NCI-H2171 (cell line): ENCODE data around the gene SCN1B.
A peak's percentile ranks its signal among the peaks of the same experiment; 100 is the strongest.
"Not testable (repeated sequence)": the region's sequence is repeated elsewhere in the genome, so short reads cannot be mapped to it uniquely, and the experiment has no call there.

Experiments
- DNase-seq: peaks from one replicate; lab custom pipeline; 2025; lab: John Stamatoyannopoulos, UW

Gene SCN1B

DNA sequence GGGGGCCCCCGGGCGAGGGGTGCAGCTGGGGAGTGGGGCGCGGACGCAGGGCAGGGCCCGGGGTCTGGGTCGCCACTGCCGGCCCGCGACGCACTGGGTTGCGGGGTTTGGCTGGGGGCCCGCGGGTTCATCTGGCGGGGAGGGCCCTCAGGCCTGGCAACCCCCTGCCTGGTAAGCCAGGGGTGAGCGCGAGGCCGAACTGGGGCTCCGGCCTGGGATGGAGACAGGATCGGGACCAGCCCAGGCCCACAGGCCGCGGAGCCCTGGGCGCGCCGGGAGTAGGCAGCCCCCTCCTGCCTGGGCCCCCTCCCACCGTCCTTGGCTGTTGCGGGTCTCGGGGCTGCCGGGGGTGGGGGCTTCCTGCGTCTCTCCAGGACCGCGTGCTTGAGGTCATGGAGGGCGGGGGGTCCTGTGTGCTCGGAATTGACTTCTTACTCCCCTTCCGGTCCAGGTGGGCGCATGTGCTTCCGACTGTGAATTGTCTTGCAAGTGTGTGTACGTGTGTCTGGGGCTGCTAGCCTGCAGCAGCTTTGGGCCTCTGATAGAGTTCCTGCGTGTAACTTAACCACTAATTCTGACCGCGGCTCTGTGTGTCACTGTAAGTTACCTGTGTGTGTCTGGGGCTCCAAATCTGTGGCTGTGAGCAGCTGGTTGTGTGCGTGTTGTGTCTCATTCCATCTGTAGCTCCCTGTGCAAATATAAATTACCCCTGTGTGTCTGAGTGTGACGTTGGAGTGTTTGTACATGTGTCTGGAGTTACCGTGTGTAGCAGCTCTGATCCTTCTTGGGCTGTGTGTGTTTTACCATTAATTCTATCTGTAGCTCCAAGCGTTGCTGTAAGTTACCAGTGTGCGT is 29.4 kb upstream of the SCN1B start:
- peak; percentile 35 for DNase-seq

DNA sequence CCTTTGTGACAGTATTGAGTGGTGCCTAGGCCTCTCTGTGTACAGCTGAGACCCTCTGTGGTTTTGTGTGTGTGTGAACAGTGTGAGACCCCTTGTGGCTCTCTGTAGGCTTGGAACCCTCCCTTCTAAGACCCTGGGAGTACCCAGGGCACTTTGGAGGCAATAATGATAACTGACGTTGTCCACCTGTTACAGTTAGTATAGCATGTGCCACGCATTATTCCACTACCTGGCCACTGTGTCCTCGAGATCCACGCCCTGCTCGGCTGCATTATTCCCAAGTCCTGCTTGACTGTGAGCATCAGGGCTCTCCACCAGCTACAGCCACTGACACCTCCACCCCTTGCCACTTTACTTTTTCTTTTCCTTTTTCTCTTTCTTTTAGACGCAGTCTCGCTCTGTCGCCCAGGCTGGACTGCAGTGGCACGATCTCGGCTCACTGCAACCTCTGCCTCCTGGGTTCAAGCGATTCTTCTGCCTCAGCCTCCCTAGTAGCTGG is 28.2 kb upstream of the SCN1B start:
- no peak for DNase-seq

DNA sequence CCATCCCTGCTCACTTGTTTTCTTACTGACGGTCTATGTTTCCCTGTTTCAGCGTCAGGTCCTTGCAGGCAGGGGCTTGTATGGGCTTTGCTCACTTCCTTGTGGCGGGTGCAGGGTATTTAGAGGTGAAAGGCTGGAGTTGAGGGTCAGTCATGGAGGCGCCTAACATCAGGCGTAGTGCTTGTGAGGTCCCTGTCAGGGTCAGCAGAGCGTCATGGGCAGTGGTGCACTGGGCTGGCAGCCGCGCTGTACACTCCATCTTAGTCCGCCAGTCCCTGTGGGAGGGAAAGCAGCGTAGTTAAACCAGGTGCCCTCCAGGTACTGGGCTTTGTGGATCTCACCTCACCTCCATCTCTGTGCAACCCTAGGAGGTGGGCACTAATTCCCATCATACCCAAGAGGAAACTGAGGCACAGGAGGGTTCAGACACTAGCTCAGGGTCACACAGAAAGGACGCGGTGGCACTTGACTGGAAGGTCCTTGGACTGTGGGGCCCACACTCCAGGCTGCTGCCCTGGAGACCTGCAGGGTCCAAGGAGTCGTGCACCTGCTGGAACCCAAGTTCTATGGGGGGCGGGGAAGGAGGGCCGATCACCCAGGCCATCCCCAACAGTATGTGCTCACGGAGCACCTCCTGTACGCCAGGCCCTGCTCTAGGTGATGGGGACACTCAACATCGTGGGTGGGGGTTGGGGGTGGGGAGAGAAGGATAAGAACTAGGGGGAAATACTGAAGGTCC is 25.6 kb upstream of the SCN1B start:
- DNase-seq = no peak

DNA sequence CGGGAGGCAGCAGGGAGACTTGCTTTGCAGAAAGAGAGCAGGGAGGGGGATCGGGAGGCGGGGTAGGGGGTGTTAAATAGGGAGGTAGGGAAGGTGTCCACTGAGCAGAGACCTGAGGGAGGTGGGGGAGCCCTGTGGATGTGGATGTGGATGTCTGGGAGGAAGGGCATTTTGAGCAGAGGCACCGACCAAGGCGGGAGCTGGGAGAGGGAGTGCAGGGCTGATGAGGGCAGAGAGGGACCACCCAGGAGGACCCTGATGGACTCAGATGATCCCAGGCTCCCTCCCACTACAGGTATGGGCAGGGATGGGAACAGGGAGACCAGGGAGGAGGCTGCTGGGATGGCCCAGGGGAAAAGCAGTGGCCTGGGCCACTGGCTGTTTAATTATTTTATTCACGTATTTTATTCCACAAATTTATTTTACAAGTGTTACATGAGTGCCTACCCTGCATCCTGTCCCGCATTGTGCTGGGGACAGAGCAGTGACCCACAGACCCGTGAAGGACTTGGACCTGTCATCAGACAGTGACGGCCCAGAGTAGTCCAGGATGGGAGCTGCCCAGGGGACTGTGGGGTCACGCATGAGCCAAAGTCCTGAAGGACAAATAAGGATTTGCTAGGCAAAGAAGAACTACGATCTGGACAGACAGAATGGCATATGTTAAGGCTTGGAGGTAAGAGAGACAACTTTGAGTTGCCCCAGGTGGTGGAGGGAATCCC is 24.9 kb upstream of the SCN1B start:
- no peak for DNase-seq

DNA sequence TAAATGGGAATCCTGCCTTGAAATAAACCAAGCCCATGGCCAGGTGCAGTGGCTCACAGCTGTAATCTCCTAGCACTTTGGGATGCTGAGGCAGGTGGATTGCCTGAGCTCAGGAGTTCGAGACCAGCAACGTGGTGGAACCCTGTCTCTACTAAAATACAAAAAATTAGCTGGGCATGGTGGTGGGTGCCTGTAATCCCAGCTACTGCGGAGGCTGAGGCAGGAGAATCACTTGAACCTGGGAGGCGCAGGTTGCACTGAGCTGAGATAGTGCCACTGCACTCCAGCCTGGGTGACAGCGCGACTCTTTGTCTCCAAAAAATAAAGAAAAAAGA is 24.3 kb upstream of the SCN1B start:
- DNase-seq = not testable (repeated sequence)

DNA sequence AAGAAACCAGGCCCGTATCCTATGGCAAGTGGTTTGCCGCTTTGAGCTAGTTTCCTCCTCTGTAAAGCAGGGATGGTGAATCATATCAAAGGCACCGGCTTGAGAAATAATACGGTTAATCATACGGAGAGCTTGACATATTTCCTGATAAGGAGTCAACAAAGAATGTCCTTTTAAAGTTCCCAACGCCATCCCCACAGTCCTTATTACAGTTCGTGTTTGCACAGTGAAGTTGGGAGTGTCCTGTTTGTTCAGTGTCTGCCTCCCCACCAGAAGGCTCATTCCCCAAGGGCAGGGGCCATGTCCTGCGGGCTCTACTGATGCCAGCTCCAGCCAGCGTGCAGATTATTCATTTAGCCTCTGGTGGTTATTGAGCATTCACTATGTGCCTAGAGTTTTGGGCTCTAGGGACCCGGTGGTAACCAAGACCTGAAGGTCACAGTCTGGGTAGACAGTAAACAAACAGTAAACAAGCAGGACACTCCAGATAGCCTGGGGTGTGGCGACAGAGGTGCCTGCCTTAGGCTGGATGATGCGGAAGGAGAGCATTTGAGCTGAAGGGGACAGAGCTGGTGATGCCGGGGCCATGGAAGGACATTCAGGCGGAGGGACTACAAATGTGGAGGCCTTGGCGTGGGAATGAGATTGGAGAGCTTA is 23.8 kb upstream of the SCN1B start:
- DNase-seq = no peak

DNA sequence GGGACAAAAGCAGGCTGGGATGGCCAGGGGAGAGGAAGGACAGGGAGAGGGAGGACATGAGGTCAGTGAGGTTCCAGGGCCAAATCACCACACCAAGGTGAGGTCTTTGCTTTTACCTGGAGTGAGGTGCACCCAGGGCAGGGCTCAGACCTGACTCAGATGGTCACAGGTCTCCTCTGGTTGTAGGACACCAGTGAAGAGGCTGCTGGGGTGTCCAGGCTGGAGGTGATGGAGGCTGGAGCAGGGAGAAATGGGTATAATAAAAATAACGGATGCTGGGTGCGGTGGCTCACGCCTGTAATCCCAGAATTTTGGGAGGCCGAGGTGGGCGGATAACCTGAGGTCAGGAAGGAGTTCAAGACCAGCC is 23.3 kb upstream of the SCN1B start:
- no peak for DNase-seq

DNA sequence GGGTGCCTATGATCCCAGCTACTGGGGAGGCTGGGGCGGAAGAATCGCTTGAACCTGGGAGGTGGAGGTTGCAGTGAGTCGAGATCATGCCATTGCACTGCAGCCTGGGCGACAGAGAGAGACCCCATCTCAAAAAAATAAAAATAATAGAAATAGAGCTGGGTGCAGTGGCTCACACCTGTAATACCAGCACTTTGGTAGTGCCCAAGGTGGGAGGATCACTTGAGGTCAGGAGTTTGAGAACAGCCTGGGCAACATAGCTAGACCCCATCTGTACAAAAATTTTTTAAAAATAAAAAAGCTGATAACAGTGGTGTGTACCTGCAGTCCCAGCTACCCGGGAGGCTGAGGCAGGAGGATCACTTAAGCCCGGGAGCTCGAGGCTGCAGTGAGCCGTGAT is 22.8 kb upstream of the SCN1B start:
- DNase-seq = not testable (repeated sequence)

DNA sequence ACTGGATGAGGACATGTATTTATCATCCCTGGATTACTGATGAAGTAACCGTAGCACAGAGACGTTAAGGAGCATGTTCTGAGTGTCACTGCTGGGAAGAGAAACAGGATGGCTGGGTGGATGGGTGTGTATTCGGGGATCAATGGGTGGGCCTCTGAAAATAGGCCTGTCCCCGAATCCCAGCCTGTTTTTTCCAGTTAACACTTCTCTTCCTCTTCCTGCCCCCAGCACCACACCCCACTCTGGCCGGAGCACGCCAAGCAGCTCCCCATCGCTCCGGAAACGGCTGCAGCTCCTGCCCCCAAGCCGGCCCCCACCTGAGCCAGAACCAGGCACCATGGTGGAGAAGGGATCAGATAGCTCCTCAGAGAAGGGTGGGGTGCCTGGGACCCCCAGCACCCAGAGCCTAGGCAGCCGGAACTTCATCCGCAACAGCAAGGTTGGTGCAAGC is 21.4 kb upstream of the SCN1B start:
- DNase-seq = no peak

DNA sequence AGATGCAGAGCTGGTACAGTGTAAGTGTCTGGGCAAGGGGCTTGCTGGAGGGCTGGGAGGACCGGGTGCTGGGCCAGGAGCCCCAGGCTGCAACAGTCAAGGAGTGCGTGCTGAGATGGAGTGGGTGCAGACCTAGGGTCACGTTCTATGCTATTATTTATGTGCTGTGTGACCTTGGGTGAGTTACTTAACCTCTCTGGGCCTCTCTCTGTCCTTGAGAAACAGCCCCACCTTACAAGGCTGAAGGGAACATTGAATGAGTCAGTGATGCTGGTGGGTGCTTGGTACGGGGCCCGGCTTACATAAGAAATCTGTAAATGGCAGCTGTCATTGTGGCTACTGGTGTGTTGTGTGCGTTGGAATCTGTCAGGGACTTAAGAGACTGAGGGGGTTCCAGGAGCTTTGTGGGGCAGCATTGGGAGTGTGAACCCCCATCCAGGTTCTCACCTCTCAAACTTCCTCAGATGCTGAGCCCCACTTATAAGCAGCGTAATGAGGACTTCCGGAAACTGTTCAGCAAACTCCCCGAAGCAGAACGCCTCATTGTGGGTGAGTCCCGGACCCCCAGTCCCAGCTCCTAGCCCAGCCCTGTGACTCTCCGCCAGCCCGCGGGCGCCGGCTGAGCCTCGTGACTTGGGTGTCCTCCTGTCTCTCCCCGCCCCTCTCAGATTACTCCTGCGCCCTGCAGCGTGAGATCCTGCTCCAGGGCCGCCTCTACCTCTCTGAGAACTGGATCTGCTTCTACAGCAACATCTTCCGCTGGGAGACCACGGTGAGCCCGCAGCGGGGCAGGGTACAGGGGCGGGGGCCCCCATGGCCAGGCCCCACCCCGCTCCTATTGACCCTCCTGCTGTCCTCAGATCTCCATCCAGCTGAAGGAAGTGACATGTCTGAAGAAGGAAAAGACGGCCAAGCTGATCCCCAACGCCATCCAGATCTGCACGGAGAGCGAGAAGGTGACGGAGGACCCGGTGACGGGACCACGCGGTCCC is 20.6 kb upstream of the SCN1B start:
- no peak for DNase-seq

DNA sequence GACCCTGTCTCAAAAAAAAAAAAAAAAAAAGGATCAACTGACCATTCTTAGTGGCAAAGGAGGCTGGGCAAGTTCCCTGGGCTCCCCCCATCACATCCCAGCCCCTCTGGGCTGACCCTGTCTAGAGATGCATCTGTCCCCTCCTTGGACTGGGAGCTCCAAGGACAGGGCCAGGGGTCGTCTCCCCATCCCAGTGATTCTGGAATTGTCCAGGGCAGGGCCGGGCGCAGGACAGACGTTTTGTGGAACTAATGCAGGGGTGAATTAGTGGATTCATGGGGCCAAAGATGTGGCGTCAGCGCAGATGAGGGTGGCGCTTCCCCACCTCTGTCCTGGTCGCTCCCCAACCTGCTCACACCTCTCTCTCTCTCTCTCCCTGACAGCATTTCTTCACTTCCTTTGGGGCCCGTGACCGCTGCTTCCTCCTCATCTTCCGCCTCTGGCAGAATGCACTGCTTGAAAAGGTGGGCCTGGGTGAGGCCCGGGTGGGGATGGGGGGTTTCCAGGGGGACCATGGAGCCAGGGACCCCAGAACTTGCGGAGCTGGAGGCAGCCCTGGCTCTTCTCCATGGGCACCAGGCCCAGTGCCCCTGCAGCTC is 19.1 kb upstream of the SCN1B start:
- DNase-seq = no peak

DNA sequence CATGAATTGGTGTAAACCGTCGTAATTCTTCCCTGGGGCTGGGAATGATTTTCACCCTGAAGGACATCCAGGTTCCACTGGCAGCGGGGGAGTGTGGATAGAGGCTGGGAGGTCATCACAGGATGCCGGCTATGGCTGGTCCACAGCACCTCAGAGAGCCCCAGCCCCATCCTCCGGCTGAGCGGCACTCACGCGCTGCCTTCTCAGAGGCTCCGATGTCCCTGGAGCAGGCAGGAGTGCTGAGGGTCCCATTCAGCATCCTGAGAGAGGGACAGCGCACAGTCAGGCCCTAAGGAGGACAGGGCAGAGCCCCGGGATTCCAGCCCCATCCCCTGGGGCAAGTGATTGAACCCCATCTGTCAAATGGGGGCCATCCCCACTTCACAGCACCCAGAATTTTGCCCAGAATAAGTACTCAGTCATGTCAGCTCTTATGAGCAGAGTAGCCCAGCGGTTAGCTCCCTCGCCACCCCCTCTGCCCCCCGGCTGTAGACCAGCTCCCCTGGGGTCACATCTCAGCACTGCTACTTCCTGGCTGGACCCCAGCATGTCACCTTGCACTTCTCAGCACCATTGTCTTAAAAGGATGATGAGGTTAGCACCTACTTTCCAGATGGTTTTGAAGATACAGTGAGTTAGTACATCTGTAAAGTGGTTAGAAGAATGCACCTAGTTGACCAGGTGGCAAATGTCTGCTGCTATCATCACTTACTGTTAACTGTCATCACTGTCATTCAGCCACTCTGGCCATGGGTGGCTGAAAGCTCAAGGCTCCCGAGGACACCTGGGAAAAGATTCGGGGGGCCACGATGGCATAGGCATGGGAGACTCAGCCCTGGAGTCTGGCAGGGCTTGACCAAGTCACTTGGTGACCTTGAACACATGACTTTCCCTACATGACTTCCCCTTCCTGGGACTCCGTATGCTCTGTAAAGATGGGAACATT is 18.3 kb upstream of the SCN1B start:
- no peak for DNase-seq

DNA sequence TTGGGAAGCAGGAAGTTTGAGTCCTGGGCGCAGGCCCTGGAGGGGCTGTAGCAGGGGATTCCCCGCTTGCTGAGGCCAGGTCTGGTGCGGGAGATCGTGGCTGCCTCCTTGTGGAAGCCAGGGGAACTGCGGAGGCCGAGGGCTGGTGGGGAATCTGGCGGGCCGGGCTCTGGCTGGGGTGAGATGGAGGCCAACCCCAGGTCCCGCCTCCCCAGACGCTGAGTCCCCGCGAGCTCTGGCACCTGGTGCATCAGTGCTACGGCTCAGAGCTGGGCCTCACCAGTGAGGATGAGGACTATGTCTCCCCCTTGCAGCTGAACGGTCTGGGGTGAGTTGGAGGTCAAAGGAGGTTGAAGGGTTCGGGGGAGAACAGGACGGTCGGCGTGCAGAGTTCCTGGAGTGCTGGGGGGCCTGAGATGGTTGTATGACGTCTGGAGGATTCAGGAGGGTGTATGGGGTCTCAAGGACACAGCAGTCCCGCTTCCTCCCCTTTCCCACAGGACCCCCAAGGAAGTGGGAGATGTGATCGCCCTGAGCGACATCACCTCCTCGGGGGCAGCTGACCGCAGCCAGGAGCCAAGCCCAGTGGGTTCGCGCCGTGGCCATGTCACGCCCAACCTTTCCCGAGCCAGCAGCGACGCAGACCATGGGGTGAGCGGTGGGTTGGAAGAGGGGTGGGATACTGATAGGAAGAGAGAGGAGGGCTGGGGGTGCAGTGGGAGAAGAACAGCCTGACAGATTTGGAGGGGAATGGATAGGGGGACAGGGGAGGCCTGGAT is 17.0 kb upstream of the SCN1B start:
- DNase-seq = no peak

DNA sequence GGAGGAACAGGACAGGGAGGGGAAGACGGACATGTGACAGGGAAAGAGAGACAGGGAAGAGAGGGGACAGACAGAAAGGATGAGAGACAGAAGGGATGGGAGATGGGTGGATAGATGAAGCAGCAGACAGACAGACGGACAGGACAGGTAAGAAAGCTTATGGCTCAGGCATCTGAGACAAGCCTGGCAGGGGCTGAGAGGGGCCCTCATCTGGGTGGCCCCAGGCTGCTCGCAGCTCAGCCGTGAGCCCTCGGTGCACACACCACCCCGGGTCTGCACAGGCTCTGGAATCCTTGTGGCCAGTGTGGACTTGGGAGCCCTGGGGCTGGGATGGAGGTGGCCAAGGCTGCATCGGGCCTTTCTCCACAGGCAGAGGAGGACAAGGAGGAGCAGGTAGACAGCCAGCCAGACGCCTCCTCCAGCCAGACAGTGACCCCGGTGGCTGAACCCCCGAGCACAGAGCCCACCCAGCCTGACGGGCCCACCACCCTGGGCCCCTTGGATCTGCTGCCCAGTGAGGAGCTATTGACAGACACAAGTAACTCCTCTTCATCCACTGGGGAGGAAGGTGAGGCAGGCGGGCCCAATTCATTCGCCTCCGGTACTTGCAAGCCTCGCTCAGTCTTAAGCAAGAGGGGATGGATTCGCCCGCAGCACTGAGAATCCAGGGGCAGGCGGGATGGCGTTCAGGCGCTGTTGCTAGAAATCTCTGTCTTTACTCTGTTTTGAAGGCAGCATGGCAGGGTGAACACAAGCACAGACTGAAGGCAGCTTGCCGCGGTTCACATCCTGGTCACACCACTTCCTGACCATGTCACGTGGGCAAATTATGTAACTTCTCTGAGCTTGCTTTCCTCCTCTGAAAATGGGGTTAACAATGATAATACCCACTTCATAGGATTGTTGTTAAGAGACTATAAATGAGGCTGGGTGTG is 16.2 kb upstream of the SCN1B start:
- no peak for DNase-seq

DNA sequence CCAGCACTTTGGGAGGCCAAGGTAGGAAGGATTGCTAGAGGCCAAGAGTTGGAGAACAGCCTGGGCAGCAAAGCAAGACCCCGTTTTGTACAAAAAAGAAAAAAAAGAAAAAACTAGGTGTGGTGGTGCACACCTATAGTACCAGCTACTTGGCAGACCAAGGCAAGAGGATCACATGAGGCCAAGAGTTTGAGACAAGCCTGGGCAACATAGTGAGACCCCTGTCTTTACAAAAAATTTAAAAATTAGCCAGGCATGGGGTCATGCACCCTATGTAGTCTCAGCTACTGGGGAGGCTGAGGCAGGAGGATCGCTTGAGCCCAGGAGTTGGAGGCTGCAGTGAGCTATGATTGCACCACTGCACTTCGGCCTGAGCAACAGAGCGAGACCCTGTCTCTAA is 15.5 kb upstream of the SCN1B start:
- DNase-seq = not testable (repeated sequence)

DNA sequence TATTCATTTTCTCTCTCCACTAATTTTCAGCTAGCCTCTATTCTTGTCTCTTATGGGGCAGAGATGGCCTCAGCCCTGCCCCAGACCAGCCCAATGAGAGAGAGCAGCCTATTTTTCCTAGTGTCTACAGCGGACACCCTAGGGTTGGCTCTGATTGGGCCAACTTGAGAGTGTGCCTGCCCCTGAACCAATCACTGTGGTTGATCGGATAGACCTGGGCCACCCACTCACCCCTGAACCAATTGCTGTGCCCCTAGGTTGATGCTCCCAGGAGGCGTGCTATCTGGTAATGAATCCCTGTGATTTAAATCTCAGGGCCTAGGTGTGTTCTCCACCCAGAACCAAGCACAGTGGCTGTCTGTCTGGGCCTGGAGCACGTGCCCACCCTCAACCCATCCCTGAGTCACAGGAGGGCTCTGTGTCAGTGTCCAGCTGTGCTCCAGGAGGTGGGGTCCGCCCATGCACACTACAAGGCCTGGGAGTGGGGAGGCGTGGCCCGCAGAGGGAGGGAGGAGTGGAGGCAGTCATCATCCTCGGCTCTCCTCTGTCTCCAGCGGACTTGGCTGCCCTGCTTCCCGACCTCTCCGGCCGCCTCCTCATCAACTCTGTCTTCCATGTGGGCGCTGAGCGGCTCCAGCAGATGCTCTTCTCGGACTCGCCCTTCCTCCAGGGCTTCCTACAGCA is 14.9 kb upstream of the SCN1B start:
- DNase-seq = no peak

DNA sequence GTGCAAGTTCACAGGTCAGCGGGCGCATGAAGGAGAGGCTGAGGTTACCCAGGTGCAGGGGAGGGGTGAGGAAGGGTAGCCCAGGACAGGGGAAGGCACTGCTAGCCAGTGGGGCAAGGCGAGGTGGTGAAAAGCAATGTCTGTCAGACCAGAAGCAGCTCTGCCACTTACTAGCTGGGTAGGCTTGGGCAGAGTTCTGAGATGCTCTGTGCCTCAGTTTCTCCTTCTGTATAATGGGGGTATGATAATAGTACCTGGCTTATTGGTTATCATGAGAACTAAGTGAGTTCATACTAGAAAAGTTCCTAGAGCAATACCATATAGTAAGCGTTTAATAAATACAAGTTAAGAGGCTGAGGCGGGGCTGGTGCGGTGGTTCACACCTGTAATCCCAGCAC is 14.3 kb upstream of the SCN1B start:
- no peak for DNase-seq
